Suppressor macrophage treated with lipopolysaccharide for 4 hours (primary cell): ENCODE data around the gene KLHL35.

Experiments
- DNase-seq: peaks from one replicate; pipeline ENCODE4 v3.0.0-alpha.2; 2020

The KLHL35 gene

DNA sequence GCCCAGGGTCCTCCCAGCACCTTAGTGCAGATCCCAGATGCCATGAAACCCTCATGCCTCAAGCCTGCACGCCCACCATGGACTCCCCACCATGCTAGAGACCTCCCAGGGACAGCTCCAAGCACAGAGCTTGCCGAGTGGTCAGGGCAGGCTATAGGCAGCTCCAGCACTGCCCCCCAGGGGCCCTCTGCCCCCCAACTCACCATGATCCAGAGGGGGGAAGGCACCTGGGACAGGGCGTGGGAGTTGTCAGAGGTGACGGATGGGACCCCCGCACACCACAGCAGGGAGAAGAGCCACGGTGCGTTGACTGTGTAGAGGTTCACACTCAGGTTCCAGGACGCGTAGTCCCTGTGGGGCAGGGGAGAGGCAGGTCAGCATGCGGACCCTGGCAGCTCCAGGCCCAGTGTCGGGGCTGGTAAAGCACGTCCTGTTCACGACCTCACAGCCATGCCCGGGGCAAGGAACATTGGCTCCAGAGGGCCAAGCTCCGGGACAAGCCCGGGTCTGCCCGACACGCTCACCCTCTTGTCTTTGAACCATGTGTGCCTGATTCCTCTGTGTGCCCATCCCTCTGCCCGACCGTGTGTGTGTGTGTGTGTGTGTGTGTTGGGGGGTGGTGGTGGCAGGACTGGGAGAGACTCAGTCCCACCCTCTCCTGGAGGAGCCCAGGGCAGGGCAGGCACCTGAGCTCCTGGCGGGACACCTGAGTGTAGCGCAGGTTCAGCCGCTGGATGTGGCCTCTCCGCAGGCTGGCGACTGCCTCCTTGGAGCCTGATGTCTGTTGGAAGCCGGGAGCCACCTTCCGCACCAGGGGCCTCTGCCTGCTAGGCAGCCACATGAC is 8.2 kb upstream of the KLHL35 start:
- no peak for DNase-seq

DNA sequence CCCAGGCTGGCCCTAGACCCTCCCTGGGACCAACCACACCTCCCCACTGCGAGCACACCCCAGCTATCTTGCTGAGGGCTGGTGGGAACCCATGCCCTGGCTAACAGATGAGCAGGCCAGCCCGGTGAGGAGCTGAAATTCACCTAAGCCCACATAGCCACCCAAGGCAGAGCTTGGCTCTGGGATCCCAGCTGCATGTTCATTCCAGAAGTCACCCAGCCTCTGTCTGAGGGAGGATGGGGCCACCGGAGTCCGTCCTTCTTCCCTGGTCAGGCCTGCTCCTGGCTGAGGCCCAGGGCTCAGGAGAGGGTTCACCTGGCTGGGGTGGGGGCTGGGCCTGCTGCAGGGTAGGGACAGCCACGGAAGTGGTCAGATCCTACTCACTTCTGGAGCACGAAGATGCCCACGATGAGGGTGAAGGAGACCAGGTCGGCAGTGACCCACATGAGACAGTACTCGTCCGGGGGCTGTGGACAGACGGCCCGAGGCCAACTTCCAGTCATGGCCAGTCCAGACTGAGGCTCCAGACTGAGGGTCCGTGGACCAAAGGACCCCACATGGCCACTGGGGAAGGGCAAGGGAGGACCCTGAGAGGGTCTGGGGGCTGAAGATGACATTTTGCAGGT is 6.6 kb upstream of the KLHL35 start:
- DNase-seq, result no peak

DNA sequence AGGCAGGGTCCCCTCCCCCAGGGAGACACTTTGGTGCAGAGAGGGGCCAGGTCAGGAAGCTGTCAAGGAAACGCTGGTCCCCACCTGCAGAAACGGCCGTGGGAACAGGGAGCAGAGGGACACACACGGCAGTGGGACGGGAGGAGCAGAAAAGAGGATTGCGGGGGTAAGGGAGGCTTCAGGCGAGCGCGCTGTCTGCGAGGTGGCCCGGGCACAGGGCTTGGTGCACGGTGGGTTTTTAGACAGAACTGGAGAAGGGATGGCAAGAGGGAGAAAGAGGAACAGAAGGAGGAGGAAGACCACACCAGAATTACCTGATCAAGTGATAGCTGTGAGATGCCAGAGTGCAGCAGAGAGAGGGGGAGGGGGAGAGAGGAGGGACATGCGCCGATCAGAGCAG is 6.0 kb upstream of the KLHL35 start:
- DNase-seq, result no peak

DNA sequence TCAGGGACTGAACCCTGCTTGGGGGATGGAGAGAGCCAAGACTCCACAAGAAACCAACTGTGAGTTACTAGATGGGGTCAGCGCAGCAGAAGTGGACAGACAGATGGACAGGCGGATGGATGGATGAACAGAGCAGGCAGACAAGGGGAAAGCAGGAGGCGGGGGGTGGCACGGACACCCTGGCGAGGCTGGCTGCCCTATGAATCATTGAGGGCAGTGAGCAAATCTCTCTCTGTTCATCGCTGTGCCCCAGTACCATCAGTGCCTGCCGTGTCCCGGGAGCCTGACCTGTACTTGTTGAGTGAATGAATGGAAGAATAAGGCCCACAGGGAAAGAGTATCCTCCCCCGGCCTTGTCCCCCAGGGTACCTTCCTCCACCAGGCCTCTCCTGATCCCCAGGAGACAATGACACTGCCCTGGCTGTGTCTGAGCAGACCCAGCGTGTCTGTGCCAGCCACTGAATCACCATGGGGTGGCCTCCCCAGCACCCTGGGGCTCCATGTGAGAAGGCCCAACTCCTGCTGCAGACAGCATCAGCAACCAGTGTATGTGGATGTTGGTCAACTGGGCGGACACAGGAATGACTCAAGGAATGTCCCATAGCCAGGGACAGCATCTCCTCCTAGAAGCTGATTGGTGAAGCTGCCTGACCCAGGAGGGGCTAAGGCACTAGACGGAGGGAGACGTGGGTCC is 5.1 kb upstream of the KLHL35 start:
- no peak for DNase-seq

DNA sequence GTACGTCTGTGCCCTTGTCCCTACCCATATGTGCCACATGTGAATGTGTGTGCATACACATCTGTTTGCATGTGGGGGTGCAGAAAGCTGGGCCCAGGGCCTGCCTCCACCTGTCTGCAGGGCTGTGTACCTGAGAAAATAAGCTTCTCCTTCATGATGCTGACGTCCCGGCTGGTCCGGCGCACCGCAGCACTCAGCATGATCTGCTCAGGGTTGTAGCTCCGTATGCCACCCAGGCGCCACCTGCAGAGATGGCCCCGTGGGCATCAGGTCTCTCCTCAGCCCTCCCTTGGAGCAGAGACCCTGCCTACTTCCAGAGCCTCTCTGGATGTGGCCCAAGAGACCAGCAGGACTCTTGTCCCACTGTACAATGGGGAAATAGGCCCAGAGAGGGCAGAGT is 3.8 kb upstream of the KLHL35 start:
- no peak for DNase-seq

DNA sequence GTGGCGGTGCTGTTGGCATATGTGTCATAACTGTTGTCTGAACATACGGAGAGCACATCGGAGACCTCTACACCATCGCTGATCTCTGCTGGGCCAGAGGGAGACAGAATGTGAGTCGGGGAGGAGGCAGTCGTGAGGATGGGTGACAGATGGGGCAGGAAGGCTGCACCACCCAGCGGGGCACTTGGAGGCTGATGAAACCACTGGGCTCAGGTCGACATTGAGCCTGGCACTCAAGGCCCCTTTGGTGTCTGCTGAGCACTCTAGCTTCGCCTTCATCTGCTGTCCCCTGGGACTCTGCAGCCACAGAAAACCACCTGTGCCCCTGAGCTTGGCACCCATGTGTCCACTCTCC is 2.5 kb upstream of the KLHL35 start:
- no peak for DNase-seq

DNA sequence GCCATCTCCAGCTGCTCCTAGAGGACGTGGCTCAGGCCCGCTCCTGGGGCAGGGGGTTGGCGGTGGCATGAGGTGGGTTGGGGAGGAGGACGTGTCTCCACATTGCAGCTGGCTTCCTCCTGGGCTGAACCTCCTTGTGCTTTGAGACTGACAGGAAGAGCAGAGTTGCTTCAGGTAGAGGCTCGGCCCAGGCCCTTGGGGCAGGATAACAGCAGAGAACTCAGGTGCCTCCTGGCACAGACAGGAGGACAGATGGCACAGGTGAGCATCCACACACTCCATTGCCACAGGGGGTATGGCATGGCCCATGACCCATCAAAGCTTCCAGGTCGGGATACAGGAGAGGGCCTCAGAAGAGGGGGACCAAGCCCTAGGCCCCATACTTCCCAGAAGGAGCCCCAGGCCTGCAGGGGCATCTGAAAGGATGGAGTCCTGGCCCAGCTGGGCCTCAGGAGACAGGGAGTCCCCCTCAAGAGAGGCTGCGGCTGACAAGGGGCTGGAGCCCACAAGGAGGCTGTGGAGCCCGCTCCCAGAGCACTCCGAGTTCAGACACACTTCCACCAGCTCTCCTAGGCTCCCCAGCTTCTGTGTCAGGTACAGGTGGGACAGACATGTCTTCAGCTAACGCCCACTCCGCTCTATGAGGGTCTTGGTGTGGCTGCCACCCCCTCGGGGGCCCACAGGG is 2.0 kb upstream of the KLHL35 start:
- no peak for DNase-seq

DNA sequence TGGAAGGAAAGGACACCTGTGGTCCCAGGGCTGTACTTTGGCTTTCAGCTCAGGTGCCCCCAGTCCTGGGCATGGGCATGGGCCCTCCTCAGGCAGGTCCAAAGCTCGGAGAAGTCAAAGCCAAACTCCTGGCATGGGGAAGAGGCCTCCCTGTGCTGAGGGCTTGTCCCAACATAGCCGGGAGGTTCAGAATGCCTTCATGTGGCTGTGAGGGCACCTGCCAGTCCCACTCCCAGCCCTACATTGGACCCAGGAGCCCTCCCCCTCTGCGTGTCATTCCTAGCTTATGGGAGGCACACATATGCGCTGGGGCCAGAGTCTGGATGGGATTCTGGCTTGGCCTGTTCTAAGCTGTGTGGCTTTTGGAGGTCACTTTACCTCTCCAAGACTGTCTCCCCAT is 1.0 kb upstream of the KLHL35 start:
- no peak for DNase-seq

DNA sequence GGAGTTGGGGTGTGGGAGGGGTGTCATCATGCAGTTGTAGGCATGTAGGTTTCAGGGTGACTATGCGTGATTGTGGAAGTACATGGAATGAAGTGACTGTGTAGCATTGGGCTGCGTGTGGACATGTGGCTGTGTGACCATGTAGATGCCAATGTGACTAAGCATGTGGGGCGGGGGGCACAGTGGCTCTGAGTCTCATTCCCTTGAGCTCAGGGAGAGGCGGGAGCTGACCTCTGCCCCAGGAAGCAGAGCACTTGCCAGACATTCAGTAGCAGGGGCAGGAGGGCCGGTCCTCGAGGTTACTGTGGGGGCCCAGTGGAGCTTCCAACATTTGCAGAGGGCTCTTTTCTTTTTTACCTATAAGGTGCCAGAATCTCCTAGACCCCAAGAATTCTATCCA is 440 bp upstream of the KLHL35 start:
- DNase-seq, result no peak

DNA sequence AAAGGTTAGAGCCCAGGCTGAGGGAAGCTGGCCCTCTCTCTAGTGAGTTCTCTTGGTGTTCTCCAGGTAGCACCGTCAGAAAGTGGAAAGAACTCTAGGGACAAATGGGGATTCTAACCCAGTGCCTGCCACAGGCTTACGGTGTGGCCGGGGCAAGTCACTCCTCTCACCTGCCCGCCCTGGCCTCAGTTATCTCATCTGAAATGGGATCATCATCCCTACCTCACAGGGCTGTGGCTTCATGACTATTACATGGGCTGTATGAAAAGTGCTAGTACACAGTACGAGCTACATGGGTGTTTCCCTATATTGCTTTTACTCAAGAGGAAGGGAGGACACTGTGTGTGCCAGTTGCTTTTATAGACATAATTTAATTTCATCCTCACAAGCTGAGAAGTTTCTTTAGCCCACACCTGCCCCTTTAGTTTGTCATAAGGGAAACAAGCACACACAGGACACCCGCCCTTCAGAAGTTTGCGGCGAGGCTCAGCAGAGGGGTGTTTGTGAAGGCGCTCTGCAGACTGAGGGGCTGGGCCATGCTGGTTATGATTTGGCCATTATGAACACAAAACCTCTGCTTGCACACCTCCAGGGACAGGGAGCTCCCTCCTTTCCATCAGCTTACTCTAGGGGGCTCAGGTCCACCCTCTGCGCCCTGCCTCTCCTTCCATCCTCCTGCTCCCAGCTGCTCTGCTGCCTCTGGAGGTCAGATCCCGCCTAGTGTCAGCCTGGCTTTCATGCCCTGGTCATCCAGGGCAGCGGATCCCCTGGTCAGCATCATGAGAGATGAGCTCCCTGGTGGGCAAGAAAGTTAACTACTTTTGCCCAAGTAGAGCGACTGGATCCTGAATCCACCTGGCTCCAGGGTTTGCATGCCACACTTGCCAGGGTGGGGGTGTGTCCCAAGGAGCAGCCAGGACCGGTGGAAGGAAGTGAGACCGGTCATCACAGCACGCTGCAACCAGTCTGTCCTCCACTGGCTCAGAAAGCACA is 1.2 kb downstream of the KLHL35 start:
- DNase-seq, result no peak

DNA sequence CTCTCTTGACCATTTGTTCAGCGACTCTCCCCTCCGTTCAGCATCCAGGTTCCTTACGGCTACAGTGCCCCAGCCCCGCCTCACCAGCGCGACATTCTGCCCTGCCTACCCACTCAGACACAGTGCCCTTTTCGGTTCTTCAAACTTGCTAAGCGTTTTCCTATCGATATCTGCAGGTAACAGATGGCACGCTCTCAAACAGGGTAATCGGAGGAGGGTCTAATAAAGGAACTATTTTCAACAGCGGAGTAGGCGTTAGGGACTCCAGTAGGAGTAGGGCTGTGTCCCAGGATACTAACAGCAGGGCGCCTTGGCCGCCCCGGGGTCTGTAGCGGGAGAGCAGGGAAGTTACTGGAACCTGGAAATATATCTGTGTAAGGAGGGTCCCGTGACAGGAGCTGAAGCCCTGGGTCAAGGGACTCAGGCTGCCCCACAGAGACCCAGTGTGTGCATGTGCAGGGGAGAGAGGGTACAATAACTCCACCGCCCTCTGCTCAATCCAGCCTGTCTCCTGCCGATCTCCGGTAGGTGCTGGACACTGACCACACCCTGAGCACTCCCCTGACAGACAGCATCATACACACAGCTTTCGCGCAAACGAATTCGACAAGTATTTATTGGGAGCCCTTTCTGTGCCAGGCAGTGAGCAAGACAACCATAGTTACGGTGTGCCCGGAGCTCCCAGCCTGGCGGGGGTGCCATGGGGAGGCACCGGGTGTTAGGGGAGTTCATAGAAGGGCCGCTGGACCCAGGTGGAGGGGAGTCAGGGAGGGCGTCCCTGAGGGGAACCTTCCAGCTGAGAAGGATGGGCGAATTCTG is 2.1 kb downstream of the KLHL35 start:
- DNase-seq, result no peak

DNA sequence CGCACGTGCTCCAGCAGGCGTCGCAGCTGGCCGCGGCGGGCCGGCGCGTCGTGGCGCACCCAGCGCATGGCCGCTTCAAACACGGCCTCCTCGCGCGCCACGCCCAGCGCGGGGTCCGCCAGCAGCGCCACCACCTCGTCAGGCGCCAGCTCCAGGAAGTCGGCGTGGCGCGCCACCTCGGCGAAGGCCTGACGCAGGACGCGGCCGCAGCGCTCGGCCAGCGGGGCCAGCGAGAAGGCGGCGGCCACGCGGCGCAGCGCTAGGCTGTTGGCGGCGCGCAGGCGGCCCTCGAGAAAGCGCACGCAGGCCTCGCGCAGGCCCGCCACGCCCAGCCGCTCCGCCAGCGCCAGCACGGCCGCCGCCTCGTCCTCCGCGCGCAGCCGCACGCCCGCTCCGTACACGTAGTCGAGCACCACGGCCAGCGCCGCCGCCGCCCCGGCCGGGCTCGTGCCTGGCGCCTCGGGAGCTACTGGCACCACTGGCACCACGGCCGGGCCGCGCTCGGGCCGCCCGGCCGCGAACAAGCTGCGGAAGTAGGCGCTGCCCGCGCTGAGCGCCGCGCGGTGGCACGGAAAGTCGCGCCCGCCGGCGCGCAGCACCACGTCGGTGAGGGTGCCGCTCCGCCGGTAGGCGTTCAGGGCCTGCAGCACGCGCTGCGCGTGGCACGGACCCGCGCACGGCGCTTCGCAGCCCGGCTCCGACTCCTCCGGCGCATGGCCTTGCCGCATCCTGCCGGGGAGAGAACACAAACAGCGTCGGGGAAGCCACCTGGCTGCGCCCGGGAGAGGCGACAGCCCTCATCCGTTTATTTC is 2.9 kb downstream of the KLHL35 start:
- DNase-seq, result peak; percentile 75

DNA sequence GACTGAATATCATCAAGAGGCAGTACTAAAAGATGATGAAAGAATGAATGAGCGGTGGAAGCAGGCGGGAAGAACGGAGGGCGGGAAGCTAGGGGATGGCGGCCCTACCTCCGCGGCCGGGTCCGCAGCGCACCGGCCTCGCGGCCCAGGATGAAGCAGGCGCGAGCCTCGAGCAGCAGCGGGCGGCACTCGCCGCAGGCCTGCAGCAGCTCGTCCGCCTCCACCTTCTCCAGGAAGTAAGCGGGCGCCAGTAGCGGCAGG is 3.4 kb downstream of the KLHL35 start:
- no peak for DNase-seq

DNA sequence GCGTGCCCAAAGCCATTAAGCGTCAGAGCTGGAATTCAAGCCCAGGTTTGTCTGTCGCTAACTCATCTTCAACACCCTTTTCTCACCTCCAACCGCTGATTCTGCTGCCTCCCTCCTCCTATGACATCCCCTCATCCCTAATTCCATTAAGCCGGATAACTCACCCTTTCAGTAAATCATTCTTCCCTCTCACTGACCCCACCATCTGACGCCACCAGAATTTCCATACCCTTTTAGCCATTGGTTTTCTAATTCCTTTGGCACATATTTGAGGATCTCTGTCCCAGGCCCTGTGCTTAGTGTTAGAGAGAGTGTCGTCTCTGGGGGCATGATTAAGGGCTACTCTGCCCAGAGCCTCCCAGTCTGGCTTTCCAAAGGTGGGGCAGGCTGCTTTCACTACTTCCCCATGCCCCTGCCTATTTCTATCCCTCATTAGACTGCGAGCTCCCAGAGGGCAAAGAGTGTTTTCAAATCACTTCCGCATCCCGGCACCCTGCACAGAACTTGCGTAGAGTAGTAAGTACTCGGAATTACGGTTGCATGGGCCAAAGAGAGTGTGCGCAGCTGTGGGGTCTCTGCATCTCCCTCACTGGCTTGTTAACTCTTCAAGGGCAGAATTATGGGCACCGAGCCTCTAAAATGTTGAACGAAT is 3.9 kb downstream of the KLHL35 start:
- DNase-seq, result no peak

DNA sequence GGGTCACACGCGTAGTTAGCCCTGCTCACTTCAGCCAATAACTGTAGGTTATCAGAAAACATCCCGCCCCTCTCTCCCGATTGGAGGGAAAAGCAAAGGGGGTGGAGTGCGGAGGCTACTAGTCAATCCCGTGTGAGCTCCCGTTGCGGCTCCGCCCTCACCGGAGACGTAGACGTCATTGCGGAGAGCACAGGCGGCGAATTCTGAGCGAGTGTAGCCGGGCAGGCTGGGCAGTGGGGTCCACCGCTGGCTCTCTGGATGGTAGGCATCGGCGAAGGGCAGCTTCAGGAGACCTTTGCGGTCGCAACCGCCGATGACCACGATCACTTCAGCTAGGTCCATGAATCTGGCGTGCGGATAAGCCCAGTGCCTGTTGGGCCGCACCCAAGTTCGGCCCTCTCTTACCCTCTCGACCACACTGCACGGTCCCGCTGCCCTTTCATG is 4.7 kb downstream of the KLHL35 start:
- peak; percentile 68 for DNase-seq

DNA sequence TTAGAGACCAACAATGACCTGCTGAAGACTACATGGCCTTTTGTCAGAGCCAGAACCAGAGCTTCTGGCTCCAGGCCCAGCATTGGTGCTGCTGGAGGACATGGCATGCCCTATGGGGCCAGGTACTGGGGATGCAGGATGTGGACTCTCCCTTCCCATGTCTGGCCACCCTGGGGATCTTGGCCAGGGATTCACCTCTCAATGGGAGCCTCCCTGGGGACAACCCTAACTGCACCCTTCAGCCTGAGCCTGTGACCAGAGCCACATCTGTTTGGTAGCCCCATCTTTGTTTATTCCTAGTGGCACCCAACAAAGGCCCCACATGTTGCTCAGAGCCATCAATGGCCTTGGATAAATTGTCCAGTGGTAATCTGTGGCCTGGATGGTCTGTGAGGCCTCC is 5.8 kb downstream of the KLHL35 start:
- no peak for DNase-seq

DNA sequence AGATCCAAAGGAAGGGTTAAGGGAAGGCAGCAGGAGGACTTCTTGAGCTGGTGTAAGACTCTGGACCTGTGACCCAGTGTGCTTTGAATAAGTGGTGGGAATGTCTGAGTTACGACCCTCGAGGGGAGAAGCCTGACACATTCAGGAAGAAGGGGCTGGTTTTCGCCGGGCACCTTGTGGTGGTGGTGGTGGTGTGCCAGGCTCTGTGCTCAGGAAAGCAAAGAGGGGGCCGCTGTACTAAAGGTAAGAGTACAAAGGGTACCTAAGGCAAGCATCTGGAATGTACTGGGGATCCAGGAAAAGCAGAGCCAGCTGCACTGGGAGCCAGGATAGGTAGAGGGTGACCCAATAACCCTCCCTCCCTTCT is 6.3 kb downstream of the KLHL35 start:
- no peak for DNase-seq

DNA sequence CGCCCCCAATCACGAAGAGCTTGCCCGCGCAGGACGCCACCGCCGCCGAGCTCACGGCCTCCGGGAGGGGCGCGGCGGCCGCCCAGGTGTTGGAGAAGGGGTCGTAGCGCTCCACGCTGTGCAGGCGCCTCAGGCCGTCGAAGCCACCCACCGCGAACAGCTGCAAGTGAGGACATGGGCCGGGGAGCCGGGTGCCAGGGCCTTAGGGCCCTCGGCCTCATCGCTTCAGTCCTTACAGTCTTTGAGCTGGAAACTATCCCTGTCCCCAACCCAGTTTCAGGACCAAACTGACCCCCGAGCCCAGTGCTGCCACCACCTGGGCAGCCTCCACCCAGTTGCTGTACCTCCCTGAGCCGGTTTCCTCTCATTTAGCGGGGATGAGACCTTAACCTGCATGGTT is 7.6 kb downstream of the KLHL35 start:
- DNase-seq, result no peak

DNA sequence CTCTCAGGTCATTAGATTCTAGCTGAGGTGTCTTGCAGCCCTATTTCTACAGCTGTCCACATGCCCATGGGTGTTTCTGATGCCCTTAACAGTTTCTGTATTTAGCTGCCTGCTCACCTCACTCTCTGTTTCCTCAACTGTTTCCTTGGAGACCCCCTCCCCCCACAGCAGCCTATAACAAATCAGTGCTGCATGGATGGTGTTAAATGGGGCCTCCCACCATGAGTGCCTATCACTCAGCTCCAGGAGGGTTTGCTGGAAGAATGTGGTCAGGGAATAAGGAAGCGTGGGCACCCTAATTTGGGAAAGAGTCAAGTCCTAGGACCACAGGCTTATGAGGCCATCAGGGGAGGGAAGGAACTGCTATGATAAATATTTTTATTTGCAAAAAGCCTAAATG is 8.6 kb downstream of the KLHL35 start:
- no peak for DNase-seq

DNA sequence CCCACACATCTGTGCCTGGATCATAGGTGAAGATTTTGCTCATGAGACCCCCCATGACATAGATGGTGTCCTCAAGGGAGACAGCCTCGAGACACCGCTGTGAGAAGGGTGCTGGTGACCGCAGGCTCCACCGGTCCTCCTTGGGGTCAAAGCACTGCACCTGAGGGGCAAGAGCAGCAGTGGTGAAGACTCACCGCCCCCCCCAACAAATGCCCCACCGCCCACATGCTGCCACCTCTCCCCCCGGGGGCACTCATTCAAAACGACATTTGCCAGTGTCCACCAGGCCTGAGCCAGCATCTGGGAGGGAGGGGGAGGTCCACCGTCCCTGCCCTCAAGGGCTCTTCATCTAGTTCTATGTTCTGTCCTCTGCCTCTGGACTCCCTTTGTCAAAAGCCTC is 9.3 kb downstream of the KLHL35 start:
- no peak for DNase-seq
